Neural cell (in vitro differentiated cells): Measurements from ENCODE around the gene PIK3R4. TPM values are rescaled to one million over a fixed set of nuclear protein-coding genes. Genes with fewer than 3 reads are reported as not detected.

Source experiments
- H2AFZ ChIP-seq: fragments of 200-600, 300-800 bp; sonication (generic), shearing (Covaris generic); 2 replicates; pipeline ENCODE4 v1.6.0; 2014; ENCODE audit warnings: low read depth, mild to moderate bottlenecking, antibody characterized with exemption, low read length, moderate library complexity
- H3F3A ChIP-seq: fragments of 200-600 bp; shearing (Covaris generic); 2 replicates; pipeline ENCODE4 v1.6.1; 2016; ENCODE audit warnings: mild to moderate bottlenecking, moderate library complexity, mixed read lengths, antibody characterized with exemption, low read length; ENCODE audit not compliant: insufficient read depth, poor library complexity, severe bottlenecking
- H3K27ac ChIP-seq: fragments of 200-600, 300-800 bp; sonication (generic), shearing (Covaris generic); 2 replicates; pipeline ENCODE4 v1.5.1; 2014; ENCODE audit warnings: mild to moderate bottlenecking, low read length, moderate library complexity
- H3K27me3 ChIP-seq: fragments of 300-800, 200-600 bp; sonication (generic), shearing (Covaris generic); 2 replicates; pipeline ENCODE4 v1.6.0; 2014; ENCODE audit warnings: mild to moderate bottlenecking, low read depth, low read length, moderate library complexity; ENCODE audit not compliant: insufficient read depth
- H3K36me3 ChIP-seq: fragments of 300-800, 200-600 bp; sonication (generic), shearing (Covaris generic); 2 replicates; pipeline ENCODE4 v1.5.1; 2014; ENCODE audit warnings: mild to moderate bottlenecking, antibody characterized with exemption, low read length, moderate library complexity; ENCODE audit not compliant: insufficient read depth
- H3K4me2 ChIP-seq: fragments of 300-800, 200-600 bp; sonication (generic), shearing (Covaris generic); 2 replicates; pipeline ENCODE4 v1.6.0; 2014; ENCODE audit warnings: mild to moderate bottlenecking, low read length
- H3K4me3 ChIP-seq: fragments of 300-800, 200-600 bp; sonication (generic), shearing (Covaris generic); 2 replicates; pipeline ENCODE4 v1.5.1; 2014; ENCODE audit warnings: mild to moderate bottlenecking, low read length, moderate library complexity
- H3K79me2 ChIP-seq: fragments of 200-600 bp; shearing (Covaris generic); replicated peaks from 2 replicates; pipeline ENCODE4 v1.6.0; 2014; ENCODE audit warnings: mild to moderate bottlenecking, low read length, moderate library complexity; ENCODE audit not compliant: insufficient read depth
- H3K9ac ChIP-seq: fragments of 300-800, 200-600 bp; sonication (generic), shearing (Covaris generic); 2 replicates; pipeline ENCODE4 v1.6.1; 2016; ENCODE audit warnings: mild to moderate bottlenecking, low read length, mixed read lengths
- H3K9me2 ChIP-seq: fragments of 200-600 bp; shearing (Covaris generic); 2 replicates; pipeline ENCODE4 v1.6.1; 2016; ENCODE audit warnings: mild to moderate bottlenecking, low read length, mixed read lengths; ENCODE audit not compliant: insufficient read depth
- H3K9me3 ChIP-seq: fragments of 200-600, 300-800 bp; sonication (generic), shearing (Covaris generic); 2 replicates; pipeline ENCODE4 v1.6.1; 2016; ENCODE audit warnings: mild to moderate bottlenecking, mixed run types, low read length, moderate library complexity, mixed read lengths
- H4K20me1 ChIP-seq: fragments of 200-600 bp; shearing (Covaris generic); 2 replicates; pipeline ENCODE4 v1.6.1; 2016; ENCODE audit warnings: mild to moderate bottlenecking, mixed run types; ENCODE audit not compliant: insufficient read depth
- CTCF ChIP-seq: fragments of 450-650 bp; IDR thresholded peaks from 2 replicates; pipeline ENCODE4 v1.5.1; 2014; ENCODE audit warnings: antibody characterized with exemption, mild to moderate bottlenecking, moderate library complexity; ENCODE audit not compliant: poor library complexity, severe bottlenecking
- EP300 ChIP-seq: fragments of 450-650 bp; conservative IDR thresholded peaks from 2 replicates; pipeline ENCODE4 v1.6.1; 2014; ENCODE audit warnings: antibody characterized with exemption, mild to moderate bottlenecking, moderate library complexity; ENCODE audit not compliant: poor library complexity, severe bottlenecking
- EZH2 ChIP-seq: fragments of 200-600, 300-800 bp; shearing (Covaris generic), sonication (generic); IDR thresholded peaks from 2 replicates; pipeline ENCODE4 v1.6.1; 2014; ENCODE audit warnings: antibody characterized with exemption, low read length, borderline replicate concordance, mild to moderate bottlenecking; ENCODE audit not compliant: insufficient read depth, poor library complexity, severe bottlenecking
- MXI1 ChIP-seq: fragments of 450-650 bp; conservative IDR thresholded peaks from 2 replicates; pipeline ENCODE4 v1.6.1; 2014; ENCODE audit warnings: antibody characterized with exemption, mild to moderate bottlenecking; ENCODE audit not compliant: poor library complexity, severe bottlenecking
- POLR2AphosphoS5 ChIP-seq: IDR thresholded peaks from 2 replicates; pipeline ENCODE4 v1.6.1; 2012
- RAD21 ChIP-seq: fragments of 450-650 bp; conservative IDR thresholded peaks from 2 replicates; pipeline ENCODE4 v1.6.1; 2014; ENCODE audit warnings: antibody characterized with exemption, mild to moderate bottlenecking, moderate library complexity
- REST ChIP-seq: IDR thresholded peaks from 2 replicates; pipeline ENCODE4 v1.6.1; 2012; ENCODE audit warnings: borderline replicate concordance
- SMC3 ChIP-seq: fragments of 450-650 bp; conservative IDR thresholded peaks from 2 replicates; pipeline ENCODE4 v1.6.1; 2014; ENCODE audit warnings: antibody characterized with exemption, mild to moderate bottlenecking, moderate library complexity; ENCODE audit not compliant: poor library complexity
- TAF1 ChIP-seq: IDR thresholded peaks from 2 replicates; pipeline ENCODE4 v1.6.1; 2012; ENCODE audit warnings: low read depth
- polyA plus RNA-seq: library from polyadenylated mRNA; depleted of rRNA; stranded (reverse); fragments of >200 nt; gene quantifications from 2 replicates; pipeline ENCODE4 v1.2.3, GENCODE V29; 2014

Gene PIK3R4
- polyA plus RNA-seq, 1 donor from 2014 or later = 18.3 TPM

GRCh38 chr3:130787422-130788068 lies 40.9 kb upstream of the PIK3R4 start:
- Histone ChIP-seq H4K20me1 (no peaks in the 10 kb centered on the region), H3K27ac (no peak overlapping the region), H3K4me3 (no peak overlapping the region), H3K79me2 (no peaks in the 10 kb centered on the region), H3K4me2 (no peak overlapping the region), H3K27me3 (no peaks in the 10 kb centered on the region), H3F3A (no peaks in the 10 kb centered on the region), H3K9ac (no peak overlapping the region), H3K9me2 (no peaks in the 10 kb centered on the region), H2AFZ (no peak overlapping the region), H3K9me3 (no peaks in the 10 kb centered on the region), H3K36me3 (no peaks in the 10 kb centered on the region)
- TF ChIP-seq SMC3 = no peak
- no peak for TF ChIP-seq REST
- TF ChIP-seq EZH2 = no peak
- TF ChIP-seq TAF1 = no peak
- no peak for TF ChIP-seq CTCF
- TF ChIP-seq EP300 = no peak
- no peak for TF ChIP-seq MXI1

GRCh38 chr3:130786306-130786705 lies 39.7 kb upstream of the PIK3R4 start:
- no peak overlapping the region for H2AFZ ChIP-seq
- TF ChIP-seq REST (no peak), POLR2AphosphoS5 (no peak), TAF1 (no peak), SMC3 (no peak), MXI1 (no peak), EP300 (no peak), RAD21 (no peak)

More at GRCh38 chr3:130786306-130786705, 39.7 kb upstream of the PIK3R4 start:
- Histone ChIP-seq H4K20me1 (no peaks in the 10 kb centered on the region), H3K27me3 (no peaks in the 10 kb centered on the region), H3K9me2 (no peaks in the 10 kb centered on the region), H3K4me3 (no peak overlapping the region), H3K4me2 (no peak overlapping the region), H3K9me3 (no peaks in the 10 kb centered on the region), H3K79me2 (no peaks in the 10 kb centered on the region), H3K9ac (no peak overlapping the region), H3K36me3 (no peaks in the 10 kb centered on the region), H3F3A (no peaks in the 10 kb centered on the region), H3K27ac (no peak overlapping the region)
